GM10266 (cell line): ENCODE results near the gene DAP3.
A peak's percentile ranks its signal among the peaks of the same experiment; 100 is the strongest.
"Not testable (repeated sequence)": the region's sequence is repeated elsewhere in the genome, so short reads cannot be mapped to it uniquely, and the experiment has no call there.

Experiments
- DNase-seq: peaks from one replicate; pipeline ENCODE4 v3.0.0; 2012; ENCODE audit errors: extremely low spot score
- CTCF ChIP-seq: IDR thresholded peaks from 2 replicates; pipeline ENCODE4 v1.5.1; 2012; ENCODE audit warnings: mild to moderate bottlenecking, low read depth; ENCODE audit not compliant: control insufficient read depth, insufficient read depth; ENCODE audit errors: missing control alignments

The DAP3 gene

GRCh38 chr1:155689081-155689607 is at the start of gene DAP3:
DAP3 (plus strand) TSS chr1:155689091; CDS start chr1:155709780, 20,689 bp downstream.
- peak; percentile 89 for DNase-seq

- DNase-seq = no peak
- no peak for TF ChIP-seq CTCF
These were observed 48.5 kb upstream of the DAP3 start for GRCh38 chr1:155640367-155640766.

- DNase-seq = not testable (repeated sequence)
These were observed 46.2 kb upstream of the DAP3 start for GRCh38 chr1:155642559-155643180.

GRCh38 chr1:155643230-155643629 is 45.7 kb upstream of the DAP3 start:
- no peak for TF ChIP-seq CTCF
- DNase-seq = no peak

- no peak for DNase-seq
- no peak for TF ChIP-seq CTCF
These were observed 43.8 kb upstream of the DAP3 start for GRCh38 chr1:155645034-155645598.

GRCh38 chr1:155645648-155646047 is 43.2 kb upstream of the DAP3 start:
- DNase-seq = no peak
- no peak for TF ChIP-seq CTCF

- no peak for TF ChIP-seq CTCF
These were observed 42.6 kb upstream of the DAP3 start for GRCh38 chr1:155646307-155646706.

GRCh38 chr1:155648207-155649147 is 40.4 kb upstream of the DAP3 start:
- DNase-seq = no peak
- TF ChIP-seq CTCF = no peak

More at GRCh38 chr1:155646307-155646706, 42.6 kb upstream of the DAP3 start:
- DNase-seq = no peak
